NT2/D1 (cell line): Measurements from ENCODE around the gene GPR21.

Experiments
- YY1 ChIP-seq: IDR thresholded peaks from 2 replicates; pipeline ENCODE4 v1.6.1; 2011; ENCODE audit not compliant: insufficient read length, insufficient read depth
- ZNF274 ChIP-seq: IDR thresholded peaks from 2 replicates; pipeline ENCODE4 v1.6.1; 2011; ENCODE audit warnings: mild to moderate bottlenecking, low read depth, low read length

DNA sequence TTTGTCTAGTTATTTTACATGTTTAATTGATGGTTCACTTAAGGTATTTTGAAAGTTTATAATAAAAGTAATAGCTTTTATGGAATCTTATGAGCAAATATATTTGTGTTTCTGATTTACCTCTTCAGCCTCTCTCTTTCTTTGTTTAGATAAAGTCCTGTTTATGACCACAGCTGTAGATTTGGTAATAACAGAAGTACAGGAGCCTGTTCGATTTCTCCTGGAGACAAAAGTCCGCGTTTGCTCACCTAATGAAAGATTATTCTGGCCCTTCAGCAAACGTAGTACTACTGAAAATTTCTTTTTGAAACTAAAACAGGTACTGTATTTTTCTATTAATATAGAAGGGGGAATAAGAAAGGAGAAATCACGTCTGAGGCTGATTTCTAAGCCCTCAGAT is 35.0 kb upstream of the GPR21 start:
- TF ChIP-seq ZNF274 (no peak), YY1 (no peak)
